ENCODE results near the gene TCP10L.

The TCP10L gene

GRCh38 chr21:32590130-32590529 is 4.8 kb upstream of the TCP10L start:
- CTCF ChIA-PET = interaction anchor here (0.7 to 6.1 kb wide), 4 partner anchors 11 to 986 kb away, joined by 3 to 49 read pairs (median 5); no protein-coding TSS in a partner anchor

GRCh38 chr21:32587651-32588050 is 2.3 kb upstream of the TCP10L start:
- Histone ChIP-seq H3K4me1 (ENCODE audit: control insufficient read depth, insufficient read depth, low read length) (no peaks in the 10 kb centered on the region), H3K9me3 (ENCODE audit: control insufficient read depth, insufficient read depth, low read depth, low read length) (no peaks in the 10 kb centered on the region), H3K36me3 (ENCODE audit: control insufficient read depth in 2 of 2, insufficient read depth in 1 of 2, low read length in 2 of 2) (peaks cover 0 to 6% of the 10 kb centered on the region in 2 experiments; a peak in 2 of 3 replicates), H3K4me3 (ENCODE audit: low read depth, low read length) (no peak overlapping the region), H3K27ac (ENCODE audit: extremely low read depth, low read depth, low read length) (no peak overlapping the region)
- TF ChIP-seq, protein P1, sequence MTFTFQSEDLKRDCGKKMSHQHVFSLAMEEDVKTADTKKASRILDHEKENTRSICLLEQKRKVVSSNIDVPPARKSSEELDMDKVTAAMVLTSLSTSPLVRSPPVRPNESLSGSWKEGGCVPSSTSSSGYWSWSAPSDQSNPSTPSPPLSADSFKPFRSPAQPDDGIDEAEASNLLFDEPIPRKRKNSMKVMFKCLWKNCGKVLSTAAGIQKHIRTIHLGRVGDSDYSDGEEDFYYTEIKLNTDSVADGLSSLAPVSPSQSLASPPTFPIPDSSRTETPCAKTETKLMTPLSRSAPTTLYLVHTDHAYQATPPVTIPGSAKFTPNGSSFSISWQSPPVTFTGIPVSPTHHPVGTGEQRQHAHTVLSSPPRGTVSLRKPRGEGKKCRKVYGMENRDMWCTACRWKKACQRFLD (tag by site-specific recombination; IDR thresholded peaks at IDR 0.05) = no peak
- TF ChIP-seq ZNF488 (tag by site-specific recombination; IDR thresholded peaks at IDR 0.05) (no peak), PATZ1 (tag by site-specific recombination; IDR thresholded peaks at IDR 0.05) (no peak), MZF1 (tag by site-specific recombination; IDR thresholded peaks at IDR 0.05; ENCODE audit: borderline replicate concordance) (no peak)
- TF ChIP-seq, protein P2, sequence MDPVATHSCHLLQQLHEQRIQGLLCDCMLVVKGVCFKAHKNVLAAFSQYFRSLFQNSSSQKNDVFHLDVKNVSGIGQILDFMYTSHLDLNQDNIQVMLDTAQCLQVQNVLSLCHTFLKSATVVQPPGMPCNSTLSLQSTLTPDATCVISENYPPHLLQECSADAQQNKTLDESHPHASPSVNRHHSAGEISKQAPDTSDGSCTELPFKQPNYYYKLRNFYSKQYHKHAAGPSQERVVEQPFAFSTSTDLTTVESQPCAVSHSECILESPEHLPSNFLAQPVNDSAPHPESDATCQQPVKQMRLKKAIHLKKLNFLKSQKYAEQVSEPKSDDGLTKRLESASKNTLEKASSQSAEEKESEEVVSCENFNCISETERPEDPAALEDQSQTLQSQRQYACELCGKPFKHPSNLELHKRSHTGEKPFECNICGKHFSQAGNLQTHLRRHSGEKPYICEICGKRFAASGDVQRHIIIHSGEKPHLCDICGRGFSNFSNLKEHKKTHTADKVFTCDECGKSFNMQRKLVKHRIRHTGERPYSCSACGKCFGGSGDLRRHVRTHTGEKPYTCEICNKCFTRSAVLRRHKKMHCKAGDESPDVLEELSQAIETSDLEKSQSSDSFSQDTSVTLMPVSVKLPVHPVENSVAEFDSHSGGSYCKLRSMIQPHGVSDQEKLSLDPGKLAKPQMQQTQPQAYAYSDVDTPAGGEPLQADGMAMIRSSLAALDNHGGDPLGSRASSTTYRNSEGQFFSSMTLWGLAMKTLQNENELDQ (tag by site-specific recombination; IDR thresholded peaks at IDR 0.05; ENCODE audit: low read depth) = no peak
- TF ChIP-seq, protein P3, sequence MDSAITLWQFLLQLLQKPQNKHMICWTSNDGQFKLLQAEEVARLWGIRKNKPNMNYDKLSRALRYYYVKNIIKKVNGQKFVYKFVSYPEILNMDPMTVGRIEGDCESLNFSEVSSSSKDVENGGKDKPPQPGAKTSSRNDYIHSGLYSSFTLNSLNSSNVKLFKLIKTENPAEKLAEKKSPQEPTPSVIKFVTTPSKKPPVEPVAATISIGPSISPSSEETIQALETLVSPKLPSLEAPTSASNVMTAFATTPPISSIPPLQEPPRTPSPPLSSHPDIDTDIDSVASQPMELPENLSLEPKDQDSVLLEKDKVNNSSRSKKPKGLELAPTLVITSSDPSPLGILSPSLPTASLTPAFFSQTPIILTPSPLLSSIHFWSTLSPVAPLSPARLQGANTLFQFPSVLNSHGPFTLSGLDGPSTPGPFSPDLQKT (IDR thresholded peaks at IDR 0.05; ENCODE audit: borderline replicate concordance, low read depth, low read length) = no peak
- TF ChIP-seq, protein P4, sequence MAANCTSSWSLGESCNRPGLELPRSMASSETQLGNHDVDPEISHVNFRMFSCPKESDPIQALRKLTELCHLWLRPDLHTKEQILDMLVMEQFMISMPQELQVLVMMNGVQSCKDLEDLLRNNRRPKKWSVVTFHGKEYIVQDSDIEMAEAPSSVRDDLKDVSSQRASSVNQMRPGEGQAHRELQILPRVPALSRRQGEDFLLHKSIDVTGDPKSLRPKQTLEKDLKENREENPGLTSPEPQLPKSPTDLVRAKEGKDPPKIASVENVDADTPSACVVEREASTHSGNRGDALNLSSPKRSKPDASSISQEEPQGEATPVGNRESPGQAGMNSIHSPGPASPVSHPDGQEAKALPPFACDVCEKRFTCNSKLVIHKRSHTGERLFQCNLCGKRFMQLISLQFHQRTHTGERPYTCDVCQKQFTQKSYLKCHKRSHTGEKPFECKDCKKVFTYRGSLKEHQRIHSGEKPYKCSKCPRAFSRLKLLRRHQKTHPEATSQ (tag by site-specific recombination; IDR thresholded peaks at IDR 0.05) = no peak
- ChIA-PET CTCF (interaction anchor here (0.7 to 6.1 kb wide), 4 partner anchors 13 to 184 kb away, joined by 3 to 49 read pairs (median 7); no protein-coding TSS in a partner anchor), POLR2A (interaction anchor here (0.6 to 1.4 kb wide), 2 partner anchors 19 to 324 kb away, joined by 3 to 5 read pairs; no protein-coding TSS in a partner anchor)

More at GRCh38 chr21:32590130-32590529, 4.8 kb upstream of the TCP10L start:
- peak; percentile 67; the same call in 1 of the 2 replicates for TF ChIP-seq ZNF366 (tag by site-specific recombination; conservative IDR thresholded peaks at IDR 0.05)
- no peak for TF ChIP-seq REPIN1 (tag by site-specific recombination; IDR thresholded peaks at IDR 0.05; ENCODE audit: low read depth)
- Histone ChIP-seq H3K4me1 (ENCODE audit: control insufficient read depth, insufficient read depth, low read length) (no peaks in the 10 kb centered on the region), H3K9me3 (ENCODE audit: control insufficient read depth, insufficient read depth, low read depth, low read length) (no peaks in the 10 kb centered on the region), H3K4me3 (ENCODE audit: low read depth, low read length) (no peak overlapping the region), H3K27ac (ENCODE audit: extremely low read depth, low read depth, low read length) (no peak overlapping the region), H3K36me3 (ENCODE audit: control insufficient read depth in 2 of 2, insufficient read depth in 1 of 2, low read length in 2 of 2) (peaks cover 0 to 6% of the 10 kb centered on the region in 2 experiments; a peak in 2 of 3 replicates)
- POLR2A ChIA-PET = no interaction called here

- CTCF ChIA-PET = interaction anchor here (0.7 to 6.1 kb wide), 5 partner anchors 11 to 183 kb away, joined by 3 to 49 read pairs (median 3); no protein-coding TSS in a partner anchor
- H3K4me1 ChIP-seq (ENCODE audit: control insufficient read depth, insufficient read depth, low read length) = no peaks in the 10 kb centered on the region
- no peaks in the 10 kb centered on the region for H3K9me3 ChIP-seq (ENCODE audit: control insufficient read depth, insufficient read depth, low read depth, low read length)
- no peak overlapping the region for H3K4me3 ChIP-seq (ENCODE audit: low read depth, low read length)
- POLR2A ChIA-PET = interaction anchor here (0.6 to 1.4 kb wide), 2 partner anchors 20 to 323 kb away, joined by 3 to 5 read pairs; no protein-coding TSS in a partner anchor
- no peak overlapping the region for H3K27ac ChIP-seq (ENCODE audit: extremely low read depth, low read depth, low read length)
- H3K36me3 ChIP-seq (ENCODE audit: control insufficient read depth in 2 of 2, insufficient read depth in 1 of 2, low read length in 2 of 2) = peaks cover 0 to 6% of the 10 kb centered on the region in 2 experiments; a peak in 2 of 3 replicates
- TF ChIP-seq SETDB1 (IDR thresholded peaks at IDR 0.05; ENCODE audit: insufficient read length, low read length) (no peak), ZNF24 (tag by site-specific recombination; IDR thresholded peaks at IDR 0.05) (no peak), ZNF132 (tag by site-specific recombination; IDR thresholded peaks at IDR 0.05; ENCODE audit: borderline replicate concordance) (no peak), ZNF843 (tag by site-specific recombination; IDR thresholded peaks at IDR 0.05) (no peak), KLF10 (tag by site-specific recombination; IDR thresholded peaks at IDR 0.05) (no peak), ZFP69B (tag by site-specific recombination; IDR thresholded peaks at IDR 0.05) (no peak), ZNF658 (tag by site-specific recombination; IDR thresholded peaks at IDR 0.05) (no peak), ZNF768 (tag by site-specific recombination; IDR thresholded peaks at IDR 0.05) (no peak), ZNF133 (tag by site-specific recombination; IDR thresholded peaks at IDR 0.05) (no peak), ZNF146 (tag by site-specific recombination; IDR thresholded peaks at IDR 0.05) (no peak)
- TF ChIP-seq, protein P5, sequence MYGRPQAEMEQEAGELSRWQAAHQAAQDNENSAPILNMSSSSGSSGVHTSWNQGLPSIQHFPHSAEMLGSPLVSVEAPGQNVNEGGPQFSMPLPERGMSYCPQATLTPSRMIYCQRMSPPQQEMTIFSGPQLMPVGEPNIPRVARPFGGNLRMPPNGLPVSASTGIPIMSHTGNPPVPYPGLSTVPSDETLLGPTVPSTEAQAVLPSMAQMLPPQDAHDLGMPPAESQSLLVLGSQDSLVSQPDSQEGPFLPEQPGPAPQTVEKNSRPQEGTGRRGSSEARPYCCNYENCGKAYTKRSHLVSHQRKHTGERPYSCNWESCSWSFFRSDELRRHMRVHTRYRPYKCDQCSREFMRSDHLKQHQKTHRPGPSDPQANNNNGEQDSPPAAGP (tag by site-specific recombination; IDR thresholded peaks at IDR 0.05) = no peak
These were observed 1.8 kb upstream of the TCP10L start for GRCh38 chr21:32587120-32587519.
